GM12865 (cell line): ENCODE data around the gene SPATA16.

Experiments
- DNase-seq: peaks from one replicate; pipeline ENCODE4 v3.0.0; 2010; ENCODE audit warnings: low read depth
- H3K4me3 ChIP-seq: 2 replicates; pipeline ENCODE4 v1.5.1; 2011; ENCODE audit warnings: mild to moderate bottlenecking, low read depth, low read length, control low read depth
- TF ChIP-seq, protein P1 (sequence below): IDR thresholded peaks from 2 replicates; pipeline ENCODE4 v1.5.1; 2011; ENCODE audit warnings: low read length, control low read depth, low read depth, inconsistent platforms; ENCODE audit not compliant: insufficient read depth; ENCODE audit errors: missing control alignments

SPATA16 gene

DNA sequence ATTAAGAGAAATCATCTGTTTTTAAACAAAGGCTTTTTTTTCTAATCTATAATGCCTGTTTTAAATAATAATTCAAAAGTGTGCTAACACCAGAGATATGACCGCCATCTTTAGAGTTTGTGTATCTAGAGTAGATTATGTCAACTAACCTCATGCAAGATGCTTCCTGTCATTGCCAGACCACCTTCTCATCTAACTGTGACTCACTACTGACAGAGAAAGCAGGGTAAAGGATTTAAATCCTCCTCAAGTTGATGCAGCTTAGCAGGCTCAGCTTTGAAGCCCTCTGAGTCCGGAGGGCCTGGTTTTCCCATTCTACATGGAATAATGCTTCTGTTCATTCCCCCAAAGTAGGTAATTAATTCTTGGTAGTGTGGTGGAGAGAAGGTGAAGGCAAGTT lies 282.0 kb downstream of the SPATA16 start:
- TF ChIP-seq, protein P1, sequence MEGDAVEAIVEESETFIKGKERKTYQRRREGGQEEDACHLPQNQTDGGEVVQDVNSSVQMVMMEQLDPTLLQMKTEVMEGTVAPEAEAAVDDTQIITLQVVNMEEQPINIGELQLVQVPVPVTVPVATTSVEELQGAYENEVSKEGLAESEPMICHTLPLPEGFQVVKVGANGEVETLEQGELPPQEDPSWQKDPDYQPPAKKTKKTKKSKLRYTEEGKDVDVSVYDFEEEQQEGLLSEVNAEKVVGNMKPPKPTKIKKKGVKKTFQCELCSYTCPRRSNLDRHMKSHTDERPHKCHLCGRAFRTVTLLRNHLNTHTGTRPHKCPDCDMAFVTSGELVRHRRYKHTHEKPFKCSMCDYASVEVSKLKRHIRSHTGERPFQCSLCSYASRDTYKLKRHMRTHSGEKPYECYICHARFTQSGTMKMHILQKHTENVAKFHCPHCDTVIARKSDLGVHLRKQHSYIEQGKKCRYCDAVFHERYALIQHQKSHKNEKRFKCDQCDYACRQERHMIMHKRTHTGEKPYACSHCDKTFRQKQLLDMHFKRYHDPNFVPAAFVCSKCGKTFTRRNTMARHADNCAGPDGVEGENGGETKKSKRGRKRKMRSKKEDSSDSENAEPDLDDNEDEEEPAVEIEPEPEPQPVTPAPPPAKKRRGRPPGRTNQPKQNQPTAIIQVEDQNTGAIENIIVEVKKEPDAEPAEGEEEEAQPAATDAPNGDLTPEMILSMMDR = no peak
- H3K4me3 ChIP-seq = no peak overlapping the region
- no peak for DNase-seq

DNA sequence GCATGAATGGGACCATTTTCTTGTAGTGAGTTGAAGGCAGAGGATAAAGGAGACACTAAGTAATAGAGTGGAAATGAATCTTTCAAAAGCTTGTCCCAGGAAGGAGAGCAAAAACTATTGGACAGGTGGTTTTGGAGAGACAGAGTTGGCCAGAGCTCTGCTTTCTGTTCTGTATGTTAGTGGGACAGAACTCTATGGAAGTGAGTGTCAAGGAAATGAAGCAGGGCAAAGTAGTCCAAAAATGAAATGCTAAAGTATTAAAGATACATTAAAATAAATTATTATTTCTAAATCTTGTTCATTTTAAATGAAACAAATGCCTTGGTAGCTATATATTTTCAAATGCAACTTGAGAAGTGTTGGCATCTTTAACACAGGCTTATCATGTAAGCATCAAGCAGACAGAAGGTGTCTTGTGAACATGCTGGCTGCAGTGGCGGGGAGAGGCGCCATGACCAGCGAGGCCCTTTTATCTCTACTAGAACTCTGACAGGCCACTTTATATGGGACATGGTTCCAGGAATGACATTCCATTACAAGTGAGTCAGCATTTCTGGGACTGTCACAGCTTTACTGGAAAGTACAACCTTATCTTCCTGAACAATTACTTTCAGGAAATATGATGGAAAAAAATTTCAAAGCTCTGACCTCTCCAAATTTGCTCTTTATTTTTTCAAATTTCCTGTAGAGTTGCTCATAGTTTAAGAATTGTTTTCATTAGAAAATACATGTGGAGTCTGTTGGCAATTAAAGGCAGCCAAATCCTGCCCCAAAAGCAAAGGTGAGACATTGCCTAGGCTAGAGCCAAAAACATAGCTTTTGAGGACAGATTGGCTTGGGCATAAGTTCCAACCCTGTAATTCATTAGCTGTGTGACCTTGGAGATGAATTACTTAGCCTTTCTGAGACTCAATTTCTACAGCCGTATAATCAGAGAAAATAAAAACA lies 284.0 kb downstream of the SPATA16 start:
- no peak for DNase-seq
- TF ChIP-seq, protein P1 = no peak
- no peak overlapping the region for H3K4me3 ChIP-seq

DNA sequence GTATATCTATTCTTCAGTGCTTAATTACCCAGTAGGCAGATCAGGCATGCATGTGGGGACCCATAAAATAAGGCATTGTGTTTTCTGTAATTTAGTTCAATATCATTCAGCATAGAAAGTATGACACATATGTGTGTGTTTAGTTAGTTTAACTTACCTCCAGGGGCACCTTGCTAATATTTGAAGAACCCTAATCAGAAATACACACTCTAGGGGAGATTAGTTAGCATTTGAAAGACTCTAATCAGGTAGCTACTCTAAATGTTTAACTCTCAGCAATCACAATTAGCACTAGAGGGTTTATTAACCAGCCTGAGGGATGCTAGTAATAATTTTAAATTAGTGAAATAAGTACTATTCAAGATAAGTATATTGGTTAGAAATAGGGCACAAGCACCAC lies 286.0 kb downstream of the SPATA16 start:
- no peak for DNase-seq
- TF ChIP-seq, protein P1 = no peak
- H3K4me3 ChIP-seq = no peak overlapping the region

DNA sequence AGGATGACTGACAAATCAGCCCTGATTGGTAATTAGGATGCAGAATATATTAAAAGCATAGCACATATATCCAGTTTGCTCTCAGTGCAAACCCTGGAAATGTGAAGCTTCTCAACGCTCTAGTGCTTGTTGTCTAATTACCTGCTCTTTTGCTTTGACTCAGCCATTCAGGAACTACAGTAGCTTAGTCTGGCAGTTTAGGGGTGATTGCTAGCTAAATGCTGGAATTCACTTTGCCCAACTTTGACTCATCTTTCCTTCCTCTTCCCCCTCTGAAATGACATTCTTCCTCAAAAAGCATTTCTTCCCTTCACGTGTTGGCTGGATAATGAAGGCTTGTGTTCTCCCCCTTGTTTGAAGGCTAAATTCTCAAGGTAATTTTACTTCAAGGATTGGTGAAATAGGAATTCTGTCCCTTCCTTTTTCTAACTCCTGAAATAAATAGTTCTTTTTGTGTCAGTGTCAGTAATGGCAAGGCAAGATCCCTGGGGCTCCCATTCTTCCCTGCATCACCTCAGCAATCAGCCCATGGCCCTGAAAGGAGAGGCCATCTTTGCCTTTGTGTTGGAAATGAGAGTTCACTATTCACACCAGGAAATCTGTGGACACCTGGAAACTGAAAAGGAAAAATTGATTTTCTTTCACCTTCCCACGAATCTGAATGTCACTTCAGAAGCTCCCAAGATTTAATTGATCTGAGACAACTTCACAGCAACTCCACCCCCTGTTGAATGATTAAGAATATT lies 286.9 kb downstream of the SPATA16 start:
- TF ChIP-seq, protein P1 = no peak
- H3K4me3 ChIP-seq = no peak overlapping the region
- DNase-seq = no peak

DNA sequence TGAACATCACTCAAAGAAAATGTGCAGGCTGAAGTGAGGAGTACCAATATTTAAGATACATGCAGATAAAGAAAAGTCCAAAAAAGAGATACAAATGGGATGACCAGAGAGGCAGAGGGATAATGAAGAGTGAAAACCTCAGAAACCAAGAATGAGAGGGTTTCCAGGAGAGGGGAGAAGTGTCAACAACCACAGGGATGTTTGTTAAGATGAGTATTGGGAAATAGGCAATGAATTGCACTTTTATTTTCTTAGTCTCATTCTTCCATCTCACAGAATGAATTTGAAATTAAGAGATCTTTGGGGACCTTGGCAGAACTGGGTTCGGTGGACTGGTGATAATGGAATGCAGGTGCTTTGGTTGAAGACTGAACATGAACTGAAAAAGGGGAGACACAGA lies 288.0 kb downstream of the SPATA16 start:
- no peak overlapping the region for H3K4me3 ChIP-seq
- DNase-seq = no peak
- TF ChIP-seq, protein P1 = no peak

DNA sequence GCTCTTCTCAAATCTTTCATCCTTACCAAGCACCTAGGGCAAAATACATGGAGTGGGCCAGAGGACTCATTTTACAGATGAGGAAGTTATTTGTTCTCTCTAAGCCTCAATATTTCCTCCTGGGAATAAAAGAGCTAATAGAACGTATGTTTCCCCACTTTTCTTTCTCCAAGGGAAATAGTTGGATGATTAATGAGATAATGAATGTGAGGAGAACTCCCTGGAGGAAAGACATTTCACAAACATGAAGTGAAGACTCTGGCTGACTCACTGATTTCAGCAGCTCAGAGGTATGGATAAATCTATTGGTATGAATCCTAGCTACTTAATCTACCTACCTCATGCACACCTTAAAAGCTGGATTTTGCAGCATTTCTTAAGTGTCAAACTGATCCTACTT lies 292.1 kb downstream of the SPATA16 start:
- no peak for DNase-seq
- TF ChIP-seq, protein P1 = no peak
- H3K4me3 ChIP-seq = no peak overlapping the region

DNA sequence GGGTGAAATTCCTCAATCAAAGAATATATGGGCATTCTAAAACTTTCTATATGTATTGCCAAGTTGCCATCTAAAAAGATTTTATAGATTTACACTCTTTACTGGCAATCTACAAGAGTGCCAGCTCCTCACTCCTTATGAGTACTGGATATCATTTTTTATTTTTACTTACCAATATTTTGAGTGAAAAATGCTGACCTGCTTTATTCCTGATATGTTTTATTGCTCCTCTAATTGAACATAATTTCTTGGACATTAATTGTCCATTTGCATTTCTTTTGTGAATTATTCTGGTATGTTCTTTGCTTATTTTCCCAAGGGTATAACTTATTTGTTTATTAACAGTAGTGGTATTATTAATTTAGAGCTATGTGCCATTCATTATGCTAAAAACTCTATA lies 293.7 kb downstream of the SPATA16 start:
- no peak overlapping the region for H3K4me3 ChIP-seq
- DNase-seq = no peak
- TF ChIP-seq, protein P1 = no peak
